ENCODE results near the gene RASAL2. TPM values are rescaled to one million over a fixed set of nuclear protein-coding genes. Genes with fewer than 3 reads are reported as not detected.
A peak's percentile ranks its signal among the peaks of the same experiment; 100 is the strongest.

Gene RASAL2
- total RNA-seq, 4 donors from 2014 or later: 17.0 to 27.4 (median 20.2) TPM

DNA sequence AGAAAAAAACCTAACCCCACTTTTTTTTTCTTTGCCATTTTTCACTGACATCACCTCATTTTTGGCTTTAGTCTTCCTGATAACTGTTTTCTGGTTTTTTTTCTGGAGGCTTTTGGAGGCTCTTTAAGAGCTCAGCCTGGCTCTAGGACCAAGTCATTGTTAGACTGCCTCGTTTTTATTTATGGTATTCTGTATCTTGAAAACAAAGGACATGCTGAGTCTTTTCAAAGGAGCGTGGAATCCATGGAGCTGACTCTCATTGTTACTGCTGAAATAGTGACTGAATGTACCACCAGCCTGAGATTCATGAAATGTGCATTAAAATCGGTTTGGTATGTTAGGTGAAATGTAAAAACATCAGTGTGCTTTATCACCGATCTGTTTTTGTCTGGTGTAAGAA is 28.0 kb downstream of the RASAL2 start:
- no peak for TF ChIP-seq EP300 (IDR thresholded peaks at IDR 0.05)
- TF ChIP-seq, protein P1, sequence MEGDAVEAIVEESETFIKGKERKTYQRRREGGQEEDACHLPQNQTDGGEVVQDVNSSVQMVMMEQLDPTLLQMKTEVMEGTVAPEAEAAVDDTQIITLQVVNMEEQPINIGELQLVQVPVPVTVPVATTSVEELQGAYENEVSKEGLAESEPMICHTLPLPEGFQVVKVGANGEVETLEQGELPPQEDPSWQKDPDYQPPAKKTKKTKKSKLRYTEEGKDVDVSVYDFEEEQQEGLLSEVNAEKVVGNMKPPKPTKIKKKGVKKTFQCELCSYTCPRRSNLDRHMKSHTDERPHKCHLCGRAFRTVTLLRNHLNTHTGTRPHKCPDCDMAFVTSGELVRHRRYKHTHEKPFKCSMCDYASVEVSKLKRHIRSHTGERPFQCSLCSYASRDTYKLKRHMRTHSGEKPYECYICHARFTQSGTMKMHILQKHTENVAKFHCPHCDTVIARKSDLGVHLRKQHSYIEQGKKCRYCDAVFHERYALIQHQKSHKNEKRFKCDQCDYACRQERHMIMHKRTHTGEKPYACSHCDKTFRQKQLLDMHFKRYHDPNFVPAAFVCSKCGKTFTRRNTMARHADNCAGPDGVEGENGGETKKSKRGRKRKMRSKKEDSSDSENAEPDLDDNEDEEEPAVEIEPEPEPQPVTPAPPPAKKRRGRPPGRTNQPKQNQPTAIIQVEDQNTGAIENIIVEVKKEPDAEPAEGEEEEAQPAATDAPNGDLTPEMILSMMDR (IDR thresholded peaks at IDR 0.05): no peak
- no peak for TF ChIP-seq POLR2A (IDR thresholded peaks at IDR 0.05)
- Histone ChIP-seq H3K4me3 (no peak overlapping the region), H3K27ac (no peak overlapping the region), H3K4me1 (peaks cover 0 to 2% (median 0%) of the 10 kb centered on the region in 3 donors), H3K9me3 (no peaks in the 10 kb centered on the region), H3K36me3 (no peaks in the 10 kb centered on the region), H3K27me3 (no peaks in the 10 kb centered on the region)
- ATAC-seq: no peak
- WGBS, 2 donors (ENCODE audit: low coverage in 1 of 2): 49 to 53% methylated on average over 3 to 4 of the region's 4 CpGs

DNA sequence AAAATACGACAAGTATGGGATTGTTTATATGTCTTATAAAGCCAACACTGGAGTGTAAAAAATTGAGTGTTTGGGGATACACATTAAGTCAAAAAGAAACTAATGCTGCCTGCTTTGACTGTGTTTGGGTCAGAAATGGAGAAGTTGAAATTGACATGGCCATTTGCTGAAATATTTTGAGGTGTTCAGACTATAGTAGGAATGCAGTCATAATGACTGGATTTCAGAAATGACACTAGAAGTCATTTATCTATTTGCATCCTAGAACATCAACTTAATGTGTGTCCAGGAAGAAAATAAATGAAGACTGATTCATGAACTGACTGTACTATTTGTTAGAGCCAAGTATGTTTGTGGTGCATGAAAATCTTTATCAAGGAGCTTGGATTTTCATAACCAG is 28.4 kb downstream of the RASAL2 start:
- Histone ChIP-seq H3K4me1 (peaks cover 0 to 3% (median 0%) of the 10 kb centered on the region in 3 donors), H3K36me3 (no peaks in the 10 kb centered on the region), H3K9me3 (no peaks in the 10 kb centered on the region), H3K27ac (no peak overlapping the region), H3K27me3 (no peaks in the 10 kb centered on the region), H3K4me3 (no peak overlapping the region)
- 63 to 67% methylated on average over 1 of the region's 1 CpG for WGBS, 2 donors (ENCODE audit: low coverage in 1 of 2)
- no peak for ATAC-seq
- TF ChIP-seq, protein P1 (IDR thresholded peaks at IDR 0.05): no peak
- TF ChIP-seq POLR2AphosphoS5 (IDR thresholded peaks at IDR 0.05) (no peak), EP300 (IDR thresholded peaks at IDR 0.05) (no peak), POLR2A (IDR thresholded peaks at IDR 0.05) (no peak)

DNA sequence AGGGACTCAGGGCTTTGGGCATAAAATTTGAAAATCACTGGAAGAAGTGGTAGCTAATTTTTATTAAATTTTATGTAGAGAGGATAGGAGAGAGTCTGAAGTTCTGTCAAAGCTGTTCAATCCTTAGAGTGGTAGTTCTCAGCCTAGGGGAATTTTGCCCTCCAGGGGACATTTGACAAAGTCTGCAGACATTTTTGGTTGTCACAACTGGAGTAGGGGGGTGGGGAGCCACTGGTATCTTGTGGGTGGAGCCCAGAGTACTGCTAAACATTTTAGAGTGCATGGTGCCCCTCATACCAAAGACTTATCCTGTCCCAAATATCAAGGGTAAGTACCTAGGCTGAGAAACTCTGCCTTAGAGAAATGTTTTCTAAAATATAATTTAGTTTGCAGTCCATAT is 30.2 kb downstream of the RASAL2 start:
- TF ChIP-seq POLR2A (IDR thresholded peaks at IDR 0.05) (no peak), POLR2AphosphoS5 (IDR thresholded peaks at IDR 0.05) (no peak), EP300 (IDR thresholded peaks at IDR 0.05) (no peak)
- TF ChIP-seq, protein P1 (IDR thresholded peaks at IDR 0.05): no peak
- no peak overlapping the region for H3K27ac ChIP-seq

DNA sequence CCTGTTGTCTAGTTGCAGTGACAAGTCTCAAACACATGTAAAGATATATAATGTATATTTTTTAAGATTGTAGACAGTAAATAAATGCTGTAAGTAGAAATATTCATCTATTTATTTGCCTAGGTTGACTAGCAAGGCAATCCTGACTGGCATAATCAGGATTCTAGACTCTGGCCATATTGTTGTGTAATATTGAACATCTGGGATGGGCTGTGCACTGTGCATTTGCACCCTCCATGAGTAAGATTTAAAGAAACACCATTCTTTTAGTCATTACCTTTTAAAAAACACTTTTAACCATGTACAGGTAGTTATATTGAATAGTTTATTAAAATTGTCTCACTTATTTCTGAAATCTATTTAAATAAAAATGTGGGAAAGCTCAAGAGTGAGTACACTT is 32.4 kb downstream of the RASAL2 start:
- Histone ChIP-seq H3K27me3 (no peaks in the 10 kb centered on the region), H3K36me3 (no peaks in the 10 kb centered on the region), H3K4me1 (peaks cover 0 to 3% (median 0%) of the 10 kb centered on the region in 3 donors), H3K4me3 (no peak overlapping the region), H3K27ac (no peak overlapping the region), H3K9me3 (no peaks in the 10 kb centered on the region)
- no peak for ATAC-seq
- TF ChIP-seq POLR2A (IDR thresholded peaks at IDR 0.05) (no peak), EP300 (IDR thresholded peaks at IDR 0.05) (no peak), POLR2AphosphoS5 (IDR thresholded peaks at IDR 0.05) (no peak)
- TF ChIP-seq, protein P1 (IDR thresholded peaks at IDR 0.05): no peak

More for the DNA sequence above, 30.2 kb downstream of the RASAL2 start:
- no peak for ATAC-seq
- Histone ChIP-seq H3K4me3 (no peak overlapping the region), H3K9me3 (no peaks in the 10 kb centered on the region), H3K4me1 (peaks cover 0 to 3% (median 0%) of the 10 kb centered on the region in 3 donors), H3K27me3 (no peaks in the 10 kb centered on the region), H3K36me3 (no peaks in the 10 kb centered on the region)

DNA sequence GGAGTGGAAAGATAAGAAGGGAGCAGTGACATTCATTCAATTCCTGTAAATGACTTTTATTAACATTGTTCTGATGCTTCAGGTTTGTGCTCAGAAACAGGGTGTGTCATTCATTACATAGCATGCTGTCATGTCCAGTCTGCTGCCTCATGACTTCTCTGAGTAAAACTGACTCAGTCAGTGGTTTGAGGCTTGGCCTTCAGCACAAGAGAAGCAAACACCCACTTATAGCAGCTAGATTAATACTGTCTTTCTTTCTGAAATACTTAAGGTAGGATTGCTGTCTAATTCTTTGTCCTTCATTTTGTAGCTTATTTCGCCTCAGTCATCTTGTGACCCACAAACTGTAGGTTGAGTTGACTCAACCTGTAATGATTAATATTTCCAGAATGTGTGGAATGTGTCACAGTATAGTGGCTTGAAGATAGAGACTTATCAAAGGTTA is 32.9 kb downstream of the RASAL2 start:
- TF ChIP-seq EP300 (IDR thresholded peaks at IDR 0.05): no peak
- Histone ChIP-seq H3K36me3 (no peaks in the 10 kb centered on the region), H3K4me3 (no peak overlapping the region), H3K4me1 (peaks cover 0 to 3% (median 0%) of the 10 kb centered on the region in 3 donors), H3K9me3 (no peaks in the 10 kb centered on the region), H3K27ac (no peak overlapping the region), H3K27me3 (no peaks in the 10 kb centered on the region)
- peak; percentile 51 for ATAC-seq
- 80% methylated on average over 1 of the region's 1 CpG; no CpG with 5 or more reads in 1 of the 2 donors for WGBS, 2 donors (ENCODE audit: low coverage in 1 of 2)
